K562 (cell line): Measurements from ENCODE around the gene MITF. TPM values are rescaled to one million over a fixed set of nuclear protein-coding genes. Genes with fewer than 3 reads are reported as not detected.

Source experiments
- KDM1A ChIP-seq, 2 experiments: fragments of 450-650 bp; IDR thresholded peaks; 2 replicates each; pipeline ENCODE4 v1.6.1; 2016; ENCODE audit warnings: mild to moderate bottlenecking in 2 of 2
- MXI1 ChIP-seq: IDR thresholded peaks from 2 replicates; pipeline ENCODE4 v1.6.1; 2011; ENCODE audit warnings: low read depth, mild to moderate bottlenecking, improper control_type of control experiment, low read length
- PATZ1 ChIP-seq: fragments of 250-450 bp; sonication (Bioruptor Pico); IDR thresholded peaks from 2 replicates; pipeline ENCODE4 v1.5.0; 2020; ENCODE audit warnings: mild to moderate bottlenecking, borderline replicate concordance
- RFX1 ChIP-seq: fragments of 450-650 bp; IDR thresholded peaks from 2 replicates; pipeline ENCODE4 v1.6.1; 2016; ENCODE audit warnings: mild to moderate bottlenecking, moderate library complexity
- SRSF7 ChIP-seq: fragments of 200-400 bp; formaldehyde crosslinking; optimal IDR thresholded peaks from 2 replicates; pipeline ENCODE3; 2017; ENCODE audit warnings: mild to moderate bottlenecking, low read depth, low read length
- ZBTB5 ChIP-seq: fragments of 450-650 bp; IDR thresholded peaks from 2 replicates; pipeline ENCODE4 v1.6.1; 2017; ENCODE audit warnings: antibody characterized with exemption
- ZNF75A ChIP-seq: fragments of 450-650 bp; formaldehyde crosslinking; IDR thresholded peaks from 2 replicates; pipeline ENCODE4 v1.4.0; 2020; ENCODE audit warnings: mild to moderate bottlenecking
- ZNF76 ChIP-seq: fragments of 250-450 bp; sonication (Bioruptor Pico); IDR thresholded peaks from 2 replicates; pipeline ENCODE4 v1.4.0; 2020; ENCODE audit warnings: mild to moderate bottlenecking, moderate library complexity, borderline replicate concordance
- polyA plus RNA-seq, 8 experiments: library from polyadenylated mRNA; depleted of rRNA in 4 of 8; stranded (reverse) in 5 of 8; unstranded in 3 of 8; fragments of >200 nt; fragmentation: Nextera tagmentation in 2 of 8; fragmentation: Illumina TruSeq in 1 of 8; extraction: Ambion mirVana in 2 of 8; extraction: Trizol in 1 of 8; gene quantifications; 2 replicates each; pipeline versions ENCODE4 v1.2.1 to v1.2.3, GENCODE V29; 2011 to 2014; ENCODE audit warnings: inconsistent platforms in 1 of 8, missing spikeins in 1 of 8
- total RNA-seq, 7 experiments: library from RNA; depleted of rRNA in 6 of 7; stranded (reverse); fragments of >200 nt in 6 of 7; fragmentation: Illumina TruSeq in 2 of 7; extraction: Trizol in 2 of 7; gene quantifications; 2 replicates each; pipeline versions ENCODE4 v1.2.1 to v1.2.3, GENCODE V29; 2011 to 2021; ENCODE audit warnings: low replicate concordance in 1 of 7
- TF ChIP-seq, protein P1 (sequence below), 2 experiments: IDR thresholded peaks in 1 of 2; conservative IDR thresholded peaks in 1 of 2; 2 replicates each; pipeline ENCODE4 v1.6.1; 2016; ENCODE audit warnings: low read depth in 2 of 2, mild to moderate bottlenecking in 1 of 2, missing compliant biosample characterization in 1 of 2, missing genetic modification characterization in 1 of 2, moderate library complexity in 1 of 2
- TF ChIP-seq, protein P2 (sequence below), 2 experiments: IDR thresholded peaks; 2 replicates each; pipeline ENCODE4 v1.6.1; 2012; ENCODE audit warnings: improper control_type of control experiment in 2 of 2, low read depth in 2 of 2, low read length in 2 of 2, borderline replicate concordance in 1 of 2
- TF ChIP-seq, protein P3 (sequence below): fragments of 250-450 bp; sonication (Bioruptor Pico); IDR thresholded peaks from 2 replicates; pipeline ENCODE4 v1.8.0; 2022; ENCODE audit warnings: inconsistent platforms

Gene MITF
- total and polyA plus RNA-seq, 9 of the 15 experiments (the other 6 are each of a cell fraction or from before 2014, with no cell fraction given): 5.6 to 14.9 (median 11.1) TPM

DNA sequence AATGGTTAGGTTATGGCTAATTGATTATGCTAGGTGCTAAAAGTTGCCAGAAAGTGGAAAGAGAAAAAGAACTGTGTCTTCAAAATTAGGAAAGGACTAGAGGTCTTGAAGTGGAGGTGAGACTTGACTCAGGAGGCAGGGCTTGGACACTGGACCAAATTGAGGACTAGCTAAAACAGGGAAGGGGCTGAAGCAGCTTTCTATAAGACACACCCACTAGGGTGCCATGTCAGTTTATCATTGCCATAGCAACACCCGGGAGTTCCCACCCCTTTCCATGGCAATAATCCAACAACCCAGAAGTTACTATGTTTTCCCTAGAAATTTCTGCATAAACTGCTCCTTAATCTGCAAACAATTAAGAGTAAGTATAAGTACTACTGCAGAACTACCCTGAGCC lies 42.9 kb upstream of the MITF start (continued):
- no peak for TF ChIP-seq ZNF76 (CRISPR knock-in tag)
- TF ChIP-seq, protein P1, sequence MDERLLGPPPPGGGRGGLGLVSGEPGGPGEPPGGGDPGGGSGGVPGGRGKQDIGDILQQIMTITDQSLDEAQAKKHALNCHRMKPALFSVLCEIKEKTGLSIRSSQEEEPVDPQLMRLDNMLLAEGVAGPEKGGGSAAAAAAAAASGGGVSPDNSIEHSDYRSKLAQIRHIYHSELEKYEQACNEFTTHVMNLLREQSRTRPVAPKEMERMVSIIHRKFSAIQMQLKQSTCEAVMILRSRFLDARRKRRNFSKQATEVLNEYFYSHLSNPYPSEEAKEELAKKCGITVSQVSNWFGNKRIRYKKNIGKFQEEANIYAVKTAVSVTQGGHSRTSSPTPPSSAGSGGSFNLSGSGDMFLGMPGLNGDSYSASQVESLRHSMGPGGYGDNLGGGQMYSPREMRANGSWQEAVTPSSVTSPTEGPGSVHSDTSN (CRISPR knock-in tag; IDR thresholded peaks at IDR 0.05; ENCODE audit: low read depth): no peak
- TF ChIP-seq, protein P1 (tag; conservative IDR thresholded peaks at IDR 0.05; ENCODE audit: low read depth): peak; percentile 41; the same call in 1 of the 2 replicates
- TF ChIP-seq ZNF75A (CRISPR knock-in tag): no peak
- TF ChIP-seq, protein P2, sequence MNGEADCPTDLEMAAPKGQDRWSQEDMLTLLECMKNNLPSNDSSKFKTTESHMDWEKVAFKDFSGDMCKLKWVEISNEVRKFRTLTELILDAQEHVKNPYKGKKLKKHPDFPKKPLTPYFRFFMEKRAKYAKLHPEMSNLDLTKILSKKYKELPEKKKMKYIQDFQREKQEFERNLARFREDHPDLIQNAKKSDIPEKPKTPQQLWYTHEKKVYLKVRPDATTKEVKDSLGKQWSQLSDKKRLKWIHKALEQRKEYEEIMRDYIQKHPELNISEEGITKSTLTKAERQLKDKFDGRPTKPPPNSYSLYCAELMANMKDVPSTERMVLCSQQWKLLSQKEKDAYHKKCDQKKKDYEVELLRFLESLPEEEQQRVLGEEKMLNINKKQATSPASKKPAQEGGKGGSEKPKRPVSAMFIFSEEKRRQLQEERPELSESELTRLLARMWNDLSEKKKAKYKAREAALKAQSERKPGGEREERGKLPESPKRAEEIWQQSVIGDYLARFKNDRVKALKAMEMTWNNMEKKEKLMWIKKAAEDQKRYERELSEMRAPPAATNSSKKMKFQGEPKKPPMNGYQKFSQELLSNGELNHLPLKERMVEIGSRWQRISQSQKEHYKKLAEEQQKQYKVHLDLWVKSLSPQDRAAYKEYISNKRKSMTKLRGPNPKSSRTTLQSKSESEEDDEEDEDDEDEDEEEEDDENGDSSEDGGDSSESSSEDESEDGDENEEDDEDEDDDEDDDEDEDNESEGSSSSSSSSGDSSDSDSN (IDR thresholded peaks at IDR 0.05; ENCODE audit: borderline replicate concordance in 1 of 2, low read depth in 2 of 2, low read length in 2 of 2): no peak
- TF ChIP-seq ZBTB5: peak; percentile 64
- no peak for TF ChIP-seq KDM1A (IDR thresholded peaks at IDR 0.05)
- TF ChIP-seq, protein P3, sequence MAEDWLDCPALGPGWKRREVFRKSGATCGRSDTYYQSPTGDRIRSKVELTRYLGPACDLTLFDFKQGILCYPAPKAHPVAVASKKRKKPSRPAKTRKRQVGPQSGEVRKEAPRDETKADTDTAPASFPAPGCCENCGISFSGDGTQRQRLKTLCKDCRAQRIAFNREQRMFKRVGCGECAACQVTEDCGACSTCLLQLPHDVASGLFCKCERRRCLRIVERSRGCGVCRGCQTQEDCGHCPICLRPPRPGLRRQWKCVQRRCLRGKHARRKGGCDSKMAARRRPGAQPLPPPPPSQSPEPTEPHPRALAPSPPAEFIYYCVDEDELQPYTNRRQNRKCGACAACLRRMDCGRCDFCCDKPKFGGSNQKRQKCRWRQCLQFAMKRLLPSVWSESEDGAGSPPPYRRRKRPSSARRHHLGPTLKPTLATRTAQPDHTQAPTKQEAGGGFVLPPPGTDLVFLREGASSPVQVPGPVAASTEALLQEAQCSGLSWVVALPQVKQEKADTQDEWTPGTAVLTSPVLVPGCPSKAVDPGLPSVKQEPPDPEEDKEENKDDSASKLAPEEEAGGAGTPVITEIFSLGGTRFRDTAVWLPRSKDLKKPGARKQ: no peak
- no peak for TF ChIP-seq PATZ1
- TF ChIP-seq SRSF7: no peak
- peak; percentile 50; the same call in 1 of the 2 replicates for TF ChIP-seq MXI1
- peak; percentile 90 for TF ChIP-seq RFX1
